ENCODE results near the gene PELI2. TPM values are rescaled to one million over a fixed set of nuclear protein-coding genes. Genes with fewer than 3 reads are reported as not detected.

The PELI2 gene
- total and polyA plus RNA-seq, 2 experiments from 2014 or later: 8.0 to 24.5 TPM

GRCh38 chr14:56342494-56342942 lies 224.3 kb downstream of the PELI2 start (continued):
- TF ChIP-seq ZNF462 (CRISPR knock-in tag; IDR thresholded peaks at IDR 0.05): no peak

- no peaks in the 10 kb centered on the region for H3K36me3 Mint-ChIP-seq (ENCODE audit: low read depth)
- Histone ChIP-seq H3K27me3 (ENCODE audit: insufficient read depth) (no peaks in the 10 kb centered on the region), H2AFZ (no peak overlapping the region), H4K20me1 (replicated peaks; ENCODE audit: insufficient read depth) (no peaks in the 10 kb centered on the region), H3K36me3 (ENCODE audit: insufficient read depth) (no peaks in the 10 kb centered on the region), H3K4me2 (no peak overlapping the region), H3K4me1 (ENCODE audit: insufficient read depth) (no peaks in the 10 kb centered on the region), H3K79me2 (replicated peaks; ENCODE audit: insufficient read depth) (no peaks in the 10 kb centered on the region), H3F3A (replicated peaks; ENCODE audit: low read depth) (no peaks in the 10 kb centered on the region), H3K9me2 (ENCODE audit: insufficient read depth) (no peaks in the 10 kb centered on the region), H3K27ac (ENCODE audit: low read depth) (no peak overlapping the region), H3K4me3 (no peak overlapping the region)
- ATAC-seq (no peak), DNase-seq (ENCODE audit: low spot score) (no peak)
- H3K27ac Mint-ChIP-seq: no peak overlapping the region
- H3K4me3 Mint-ChIP-seq: no peak overlapping the region
- H3K9me3 Mint-ChIP-seq: 0 out of 3 replicates have a peak, but pooled peaks cover 2% of the 10 kb centered on the region
- H3K27me3 Mint-ChIP-seq (ENCODE audit: insufficient read depth, low read depth, poor library complexity): no peaks in the 10 kb centered on the region
- H3K4me1 Mint-ChIP-seq: no peaks in the 10 kb centered on the region
- TF ChIP-seq REST (IDR thresholded peaks at IDR 0.05; ENCODE audit: unreplicated experiment) (no peak), NANOG (IDR thresholded peaks at IDR 0.05; ENCODE audit: borderline replicate concordance) (no peak), ZNF462 (CRISPR knock-in tag; IDR thresholded peaks at IDR 0.05) (no peak), EZH2phosphoT487 (IDR thresholded peaks at IDR 0.05; ENCODE audit: unreplicated experiment) (no peak), STAT1 (IDR thresholded peaks at IDR 0.05; ENCODE audit: unreplicated experiment) (no peak), JUNB (IDR thresholded peaks at IDR 0.05; ENCODE audit: unreplicated experiment) (no peak)
Measured at GRCh38 chr14:56349960-56350359, 231.7 kb downstream of the PELI2 start.

All from GM23338 (cell line).